HepG2 (cell line): ENCODE results near the gene MAPK8IP3. TPM values are rescaled to one million over a fixed set of nuclear protein-coding genes. Genes with fewer than 3 reads are reported as not detected.

ENCODE experiments used
- ATAC-seq: fragments of 200-7000 bp; cut with Tn5 transposase; 3 replicates; pipeline ENCODE4 v1.9.1; 2020; ENCODE audit warnings: mild to moderate bottlenecking, moderate library complexity
- BruUV-seq: library from RNA; stranded (reverse); fragments of 400-500 nt; replicated peaks from 2 replicates; lab custom pipeline; 2021; lab: Mats Ljungman, UMichigan
- CTCF ChIA-PET: fragments of 300-600 bp; formaldehyde crosslinking; extraction: SDS; loops from one replicate; lab custom pipeline; 2021; ENCODE audit warnings: low total read pairs, inconsistent platforms, low intra/inter-chr PET ratio; lab: Yijun Ruan, JAX
- POLR2A ChIA-PET: fragments of 350-600 bp; sonication (Branson Sonifier 250); formaldehyde crosslinking; loops from one replicate; lab custom pipeline; 2020; ENCODE audit warnings: antibody characterized with exemption, inconsistent platforms; lab: Yijun Ruan, JAX
- DNase-seq: peaks from one replicate; pipeline ENCODE4 v3.0.0-alpha.2; 2015; ENCODE audit warnings: low spot score
- FAIRE-seq: peaks from 3 replicates; lab custom pipeline; 2011; peaks lifted over from hg19 to GRCh38; lab: Jason Lieb, UNC
- H2AFZ ChIP-seq: one replicate; pipeline ENCODE4 v1.6.1; 2011; ENCODE audit warnings: low read length, inconsistent platforms
- H3K27ac ChIP-seq: fragments of 300-600 bp; 3 replicates; pipeline ENCODE4 v1.8.0; 2011; ENCODE audit warnings: mixed run types, mild to moderate bottlenecking, mixed read lengths, low read length, inconsistent platforms; ENCODE audit not compliant: insufficient read depth; ENCODE audit errors: extremely low read length
- H3K27me3 ChIP-seq, 2 experiments: fragments of 200-600 bp in 1 of 2; 2 replicates in 1 of 2; 3 replicates in 1 of 2; pipeline versions ENCODE4 v1.6.0 to v1.8.0; 2011; ENCODE audit warnings: low read length in 2 of 2, mild to moderate bottlenecking in 2 of 2, moderate library complexity in 2 of 2, inconsistent platforms in 1 of 2; ENCODE audit not compliant: insufficient read depth in 2 of 2, control insufficient read depth in 1 of 2
- H3K36me3 ChIP-seq, 2 experiments: fragments of 200-600 bp in 1 of 2; replicated peaks in 1 of 2; 2 replicates in 1 of 2; 3 replicates in 1 of 2; pipeline versions ENCODE4 v1.5.1 to v1.8.0; 2011; ENCODE audit warnings: low read length in 2 of 2, inconsistent platforms in 1 of 2; ENCODE audit not compliant: insufficient read depth in 2 of 2, control insufficient read depth in 1 of 2
- H3K4me1 ChIP-seq: 2 replicates; pipeline ENCODE4 v1.5.1; 2012; ENCODE audit warnings: low read length, inconsistent platforms; ENCODE audit not compliant: insufficient read depth
- H3K4me2 ChIP-seq: 2 replicates; pipeline ENCODE4 v1.6.0; 2011; ENCODE audit warnings: low read depth, low read length, inconsistent platforms
- H3K4me3 ChIP-seq, 3 experiments: fragments of 200-600 bp in 1 of 3; sonication (generic), shearing (Covaris generic) in 1 of 3; replicated peaks in 1 of 3; 2 replicates each; pipeline ENCODE4 v1.5.1; 2011 to 2016; ENCODE audit warnings: low read length in 3 of 3, inconsistent platforms in 2 of 3, low read depth in 2 of 3, mild to moderate bottlenecking in 2 of 3, control low read depth in 1 of 3, mixed read lengths in 1 of 3; ENCODE audit not compliant: insufficient read depth in 1 of 3
- H3K79me2 ChIP-seq: one replicate; pipeline ENCODE4 v1.6.1; 2011; ENCODE audit warnings: low read length, inconsistent platforms; ENCODE audit not compliant: insufficient read depth
- H3K9ac ChIP-seq: 2 replicates; pipeline ENCODE4 v1.6.0; 2011; ENCODE audit warnings: mild to moderate bottlenecking, low read depth, low read length, inconsistent platforms; ENCODE audit not compliant: insufficient read depth
- H3K9me3 ChIP-seq: 2 replicates; pipeline ENCODE4 v1.5.1; 2012; ENCODE audit warnings: mild to moderate bottlenecking, low read length
- H4K20me1 ChIP-seq: 2 replicates; pipeline ENCODE4 v1.6.0; 2011; ENCODE audit warnings: inconsistent platforms, mild to moderate bottlenecking, low read length, moderate library complexity; ENCODE audit not compliant: insufficient read depth
- ZNF546 ChIP-seq: sonication (generic); formaldehyde crosslinking; conservative IDR thresholded peaks from 2 replicates; pipeline ENCODE4 v1.8.1; 2023; ENCODE audit warnings: mild to moderate bottlenecking, missing genetic modification reagents
- ZNF619 ChIP-seq: sonication (generic); formaldehyde crosslinking; IDR thresholded peaks from 2 replicates; pipeline ENCODE4 v1.4.0; 2020; ENCODE audit warnings: mild to moderate bottlenecking, missing genetic modification reagents
- ZNF761 ChIP-seq: sonication (generic); formaldehyde crosslinking; conservative IDR thresholded peaks from 2 replicates; pipeline ENCODE4 v1.4.0; 2020; ENCODE audit warnings: mild to moderate bottlenecking, missing genetic modification reagents
- WGBS: methylation state at CpG from one replicate; pipeline ENCODE4 v1.1.6; 2017; ENCODE audit warnings: low lambda C conversion rate; 5-methylcytosine and 5-hydroxymethylcytosine counted together
- in situ Hi-C: cut with HindIII; loops from 2 replicates; pipeline ENCODE4 v1.10.0; 2017; ENCODE audit warnings: low pct_unique_long_range_greater_than_20kb; ENCODE audit not compliant: extremely low pct_ligation_motif_present
- intact Hi-C: fragments of 100-400 bp; cut with micrococcal nuclease; formaldehyde crosslinking; loops from one replicate; pipeline ENCODE4 v1.10.0; 2022; ENCODE audit not compliant: unreplicated experiment
- polyA plus RNA-seq, 8 experiments: library from polyadenylated mRNA; depleted of rRNA in 3 of 8; stranded (reverse) in 7 of 8; unstranded in 1 of 8; fragments of >200 nt; fragmentation: Illumina TruSeq in 4 of 8; extraction: Trizol in 4 of 8; gene quantifications; 2 replicates each; pipeline versions ENCODE4 v1.2.1 to v1.2.3, GENCODE V29; 2011 to 2016; ENCODE audit warnings: low read depth in 4 of 8, missing spikeins in 1 of 8, mixed read lengths in 1 of 8; ENCODE audit not compliant: insufficient read depth in 1 of 8
- total RNA-seq, 5 experiments: library from RNA; depleted of rRNA; stranded (reverse); fragments of >200 nt; fragmentation: Illumina TruSeq; extraction: Trizol; gene quantifications; 2 replicates each; pipeline ENCODE4 v1.2.3, GENCODE V29; 2016; ENCODE audit warnings: low read depth in 1 of 5
- TF ChIP-seq, protein P1 (sequence below): sonication (generic); formaldehyde crosslinking; IDR thresholded peaks from 2 replicates; pipeline ENCODE4 v1.9.0; 2021; ENCODE audit warnings: mild to moderate bottlenecking, missing genetic modification reagents
- TF ChIP-seq, protein P2 (sequence below): sonication (generic); formaldehyde crosslinking; IDR thresholded peaks from 2 replicates; pipeline ENCODE4 v1.4.0; 2020; ENCODE audit warnings: missing genetic modification reagents
- TF ChIP-seq, protein P3 (sequence below): IDR thresholded peaks from 2 replicates; pipeline ENCODE4 v1.6.1; 2012; ENCODE audit warnings: inconsistent platforms
- TF ChIP-seq, protein P4 (sequence below): IDR thresholded peaks from 2 replicates; pipeline ENCODE4 v1.6.1; 2012; ENCODE audit warnings: low read length, improper control_type of control experiment
- TF ChIP-seq, protein P5 (sequence below): sonication (generic); formaldehyde crosslinking; IDR thresholded peaks from 2 replicates; pipeline ENCODE4 v1.4.0; 2020; ENCODE audit warnings: mild to moderate bottlenecking, missing genetic modification reagents

The MAPK8IP3 gene
- total and polyA plus RNA-seq, 2 of the 13 experiments (the other 11 are each of a cell fraction or from before 2014, with no cell fraction given) = 25.1 to 41.7 TPM

DNA sequence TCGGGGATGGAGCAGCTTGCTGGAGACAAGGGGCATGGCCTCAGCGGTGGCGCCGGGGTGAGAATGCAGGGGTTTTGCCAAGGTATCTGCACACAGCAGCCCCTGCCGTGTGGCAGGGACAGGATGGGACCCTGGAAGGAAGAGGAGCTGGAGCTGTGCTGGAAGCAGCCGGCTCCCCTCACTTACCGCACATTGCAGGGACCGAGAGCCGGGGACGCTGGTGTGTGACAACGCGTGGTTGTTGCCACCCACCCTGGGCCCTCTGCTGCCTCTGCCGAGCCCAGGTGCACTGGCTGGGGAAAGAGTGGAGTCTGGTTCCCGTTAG lies 79.8 kb downstream of the MAPK8IP3 start:
- intact Hi-C loops = no loop called here
- H4K20me1 ChIP-seq = peaks cover 4% of the 10 kb centered on the region; the same call in 1 of the 2 replicates
- H3K9ac ChIP-seq = no peak overlapping the region
- no TSS peak for BruUV-seq
- H3K4me3 ChIP-seq = no peak overlapping the region
- H3K4me2 ChIP-seq = no peak overlapping the region
- no peak for ATAC-seq
- no peak overlapping the region for H3K27ac ChIP-seq
- 100% methylated on average over 1 of the region's 14 CpGs for WGBS
- peaks cover 0 to 2% of the 10 kb centered on the region in 2 experiments; a peak in 1 of 5 replicates for H3K27me3 ChIP-seq
- no peak for FAIRE-seq
- ChIA-PET CTCF (no interaction called here), POLR2A (no interaction called here)
- TF ChIP-seq ZNF761 (no peak), ZNF546 (CRISPR knock-in tag) (no peak), ZNF619 (CRISPR knock-in tag) (no peak)
- TF ChIP-seq, protein P1, sequence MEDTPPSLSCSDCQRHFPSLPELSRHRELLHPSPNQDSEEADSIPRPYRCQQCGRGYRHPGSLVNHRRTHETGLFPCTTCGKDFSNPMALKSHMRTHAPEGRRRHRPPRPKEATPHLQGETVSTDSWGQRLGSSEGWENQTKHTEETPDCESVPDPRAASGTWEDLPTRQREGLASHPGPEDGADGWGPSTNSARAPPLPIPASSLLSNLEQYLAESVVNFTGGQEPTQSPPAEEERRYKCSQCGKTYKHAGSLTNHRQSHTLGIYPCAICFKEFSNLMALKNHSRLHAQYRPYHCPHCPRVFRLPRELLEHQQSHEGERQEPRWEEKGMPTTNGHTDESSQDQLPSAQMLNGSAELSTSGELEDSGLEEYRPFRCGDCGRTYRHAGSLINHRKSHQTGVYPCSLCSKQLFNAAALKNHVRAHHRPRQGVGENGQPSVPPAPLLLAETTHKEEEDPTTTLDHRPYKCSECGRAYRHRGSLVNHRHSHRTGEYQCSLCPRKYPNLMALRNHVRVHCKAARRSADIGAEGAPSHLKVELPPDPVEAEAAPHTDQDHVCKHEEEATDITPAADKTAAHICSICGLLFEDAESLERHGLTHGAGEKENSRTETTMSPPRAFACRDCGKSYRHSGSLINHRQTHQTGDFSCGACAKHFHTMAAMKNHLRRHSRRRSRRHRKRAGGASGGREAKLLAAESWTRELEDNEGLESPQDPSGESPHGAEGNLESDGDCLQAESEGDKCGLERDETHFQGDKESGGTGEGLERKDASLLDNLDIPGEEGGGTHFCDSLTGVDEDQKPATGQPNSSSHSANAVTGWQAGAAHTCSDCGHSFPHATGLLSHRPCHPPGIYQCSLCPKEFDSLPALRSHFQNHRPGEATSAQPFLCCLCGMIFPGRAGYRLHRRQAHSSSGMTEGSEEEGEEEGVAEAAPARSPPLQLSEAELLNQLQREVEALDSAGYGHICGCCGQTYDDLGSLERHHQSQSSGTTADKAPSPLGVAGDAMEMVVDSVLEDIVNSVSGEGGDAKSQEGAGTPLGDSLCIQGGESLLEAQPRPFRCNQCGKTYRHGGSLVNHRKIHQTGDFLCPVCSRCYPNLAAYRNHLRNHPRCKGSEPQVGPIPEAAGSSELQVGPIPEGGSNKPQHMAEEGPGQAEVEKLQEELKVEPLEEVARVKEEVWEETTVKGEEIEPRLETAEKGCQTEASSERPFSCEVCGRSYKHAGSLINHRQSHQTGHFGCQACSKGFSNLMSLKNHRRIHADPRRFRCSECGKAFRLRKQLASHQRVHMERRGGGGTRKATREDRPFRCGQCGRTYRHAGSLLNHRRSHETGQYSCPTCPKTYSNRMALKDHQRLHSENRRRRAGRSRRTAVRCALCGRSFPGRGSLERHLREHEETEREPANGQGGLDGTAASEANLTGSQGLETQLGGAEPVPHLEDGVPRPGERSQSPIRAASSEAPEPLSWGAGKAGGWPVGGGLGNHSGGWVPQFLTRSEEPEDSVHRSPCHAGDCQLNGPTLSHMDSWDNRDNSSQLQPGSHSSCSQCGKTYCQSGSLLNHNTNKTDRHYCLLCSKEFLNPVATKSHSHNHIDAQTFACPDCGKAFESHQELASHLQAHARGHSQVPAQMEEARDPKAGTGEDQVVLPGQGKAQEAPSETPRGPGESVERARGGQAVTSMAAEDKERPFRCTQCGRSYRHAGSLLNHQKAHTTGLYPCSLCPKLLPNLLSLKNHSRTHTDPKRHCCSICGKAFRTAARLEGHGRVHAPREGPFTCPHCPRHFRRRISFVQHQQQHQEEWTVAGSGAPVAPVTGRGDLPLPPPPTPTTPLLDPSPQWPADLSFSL = no peak
- TF ChIP-seq, protein P2, sequence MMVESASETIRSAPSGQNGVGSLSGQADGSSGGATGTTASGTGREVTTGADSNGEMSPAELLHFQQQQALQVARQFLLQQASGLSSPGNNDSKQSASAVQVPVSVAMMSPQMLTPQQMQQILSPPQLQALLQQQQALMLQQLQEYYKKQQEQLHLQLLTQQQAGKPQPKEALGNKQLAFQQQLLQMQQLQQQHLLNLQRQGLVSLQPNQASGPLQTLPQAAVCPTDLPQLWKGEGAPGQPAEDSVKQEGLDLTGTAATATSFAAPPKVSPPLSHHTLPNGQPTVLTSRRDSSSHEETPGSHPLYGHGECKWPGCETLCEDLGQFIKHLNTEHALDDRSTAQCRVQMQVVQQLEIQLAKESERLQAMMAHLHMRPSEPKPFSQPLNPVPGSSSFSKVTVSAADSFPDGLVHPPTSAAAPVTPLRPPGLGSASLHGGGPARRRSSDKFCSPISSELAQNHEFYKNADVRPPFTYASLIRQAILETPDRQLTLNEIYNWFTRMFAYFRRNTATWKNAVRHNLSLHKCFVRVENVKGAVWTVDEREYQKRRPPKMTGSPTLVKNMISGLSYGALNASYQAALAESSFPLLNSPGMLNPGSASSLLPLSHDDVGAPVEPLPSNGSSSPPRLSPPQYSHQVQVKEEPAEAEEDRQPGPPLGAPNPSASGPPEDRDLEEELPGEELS (CRISPR knock-in tag) = no peak
- TF ChIP-seq, protein P3, sequence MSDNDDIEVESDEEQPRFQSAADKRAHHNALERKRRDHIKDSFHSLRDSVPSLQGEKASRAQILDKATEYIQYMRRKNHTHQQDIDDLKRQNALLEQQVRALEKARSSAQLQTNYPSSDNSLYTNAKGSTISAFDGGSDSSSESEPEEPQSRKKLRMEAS = no peak
- TF ChIP-seq, protein P4, sequence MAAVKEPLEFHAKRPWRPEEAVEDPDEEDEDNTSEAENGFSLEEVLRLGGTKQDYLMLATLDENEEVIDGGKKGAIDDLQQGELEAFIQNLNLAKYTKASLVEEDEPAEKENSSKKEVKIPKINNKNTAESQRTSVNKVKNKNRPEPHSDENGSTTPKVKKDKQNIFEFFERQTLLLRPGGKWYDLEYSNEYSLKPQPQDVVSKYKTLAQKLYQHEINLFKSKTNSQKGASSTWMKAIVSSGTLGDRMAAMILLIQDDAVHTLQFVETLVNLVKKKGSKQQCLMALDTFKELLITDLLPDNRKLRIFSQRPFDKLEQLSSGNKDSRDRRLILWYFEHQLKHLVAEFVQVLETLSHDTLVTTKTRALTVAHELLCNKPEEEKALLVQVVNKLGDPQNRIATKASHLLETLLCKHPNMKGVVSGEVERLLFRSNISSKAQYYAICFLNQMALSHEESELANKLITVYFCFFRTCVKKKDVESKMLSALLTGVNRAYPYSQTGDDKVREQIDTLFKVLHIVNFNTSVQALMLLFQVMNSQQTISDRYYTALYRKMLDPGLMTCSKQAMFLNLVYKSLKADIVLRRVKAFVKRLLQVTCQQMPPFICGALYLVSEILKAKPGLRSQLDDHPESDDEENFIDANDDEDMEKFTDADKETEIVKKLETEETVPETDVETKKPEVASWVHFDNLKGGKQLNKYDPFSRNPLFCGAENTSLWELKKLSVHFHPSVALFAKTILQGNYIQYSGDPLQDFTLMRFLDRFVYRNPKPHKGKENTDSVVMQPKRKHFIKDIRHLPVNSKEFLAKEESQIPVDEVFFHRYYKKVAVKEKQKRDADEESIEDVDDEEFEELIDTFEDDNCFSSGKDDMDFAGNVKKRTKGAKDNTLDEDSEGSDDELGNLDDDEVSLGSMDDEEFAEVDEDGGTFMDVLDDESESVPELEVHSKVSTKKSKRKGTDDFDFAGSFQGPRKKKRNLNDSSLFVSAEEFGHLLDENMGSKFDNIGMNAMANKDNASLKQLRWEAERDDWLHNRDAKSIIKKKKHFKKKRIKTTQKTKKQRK = no peak
- TF ChIP-seq, protein P5, sequence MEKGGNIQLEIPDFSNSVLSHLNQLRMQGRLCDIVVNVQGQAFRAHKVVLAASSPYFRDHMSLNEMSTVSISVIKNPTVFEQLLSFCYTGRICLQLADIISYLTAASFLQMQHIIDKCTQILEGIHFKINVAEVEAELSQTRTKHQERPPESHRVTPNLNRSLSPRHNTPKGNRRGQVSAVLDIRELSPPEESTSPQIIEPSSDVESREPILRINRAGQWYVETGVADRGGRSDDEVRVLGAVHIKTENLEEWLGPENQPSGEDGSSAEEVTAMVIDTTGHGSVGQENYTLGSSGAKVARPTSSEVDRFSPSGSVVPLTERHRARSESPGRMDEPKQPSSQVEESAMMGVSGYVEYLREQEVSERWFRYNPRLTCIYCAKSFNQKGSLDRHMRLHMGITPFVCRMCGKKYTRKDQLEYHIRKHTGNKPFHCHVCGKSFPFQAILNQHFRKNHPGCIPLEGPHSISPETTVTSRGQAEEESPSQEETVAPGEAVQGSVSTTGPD (CRISPR knock-in tag) = no peak
- peaks cover 26% of the 10 kb centered on the region for H3K79me2 ChIP-seq
- H3K9me3 ChIP-seq = no peaks in the 10 kb centered on the region
- H3K4me1 ChIP-seq = peaks cover 16% of the 10 kb centered on the region
- peaks cover 4 to 7% of the 10 kb centered on the region in 2 experiments; a peak in 3 of 5 replicates for H3K36me3 ChIP-seq
- DNase-seq = no peak
- H2AFZ ChIP-seq = no peak overlapping the region
- in situ Hi-C loops = no loop called here
